GM21528 (cell line): ENCODE results near the gene PHOSPHO1.

Source experiments
- ATAC-seq: cut with Tn5 transposase; IDR thresholded peaks from one replicate; pipeline ENCODE4 v1.9.1; 2021; ENCODE audit warnings: mild to moderate bottlenecking, moderate library complexity; ENCODE audit not compliant: unreplicated experiment, low FRiP score

The PHOSPHO1 gene

GRCh38 chr17:49223168-49223516, 7.4 kb downstream of the PHOSPHO1 start:
- ATAC-seq, result no peak

GRCh38 chr17:49219987-49220386, 10.6 kb downstream of the PHOSPHO1 start:
- no peak for ATAC-seq

- no peak for ATAC-seq
Observed at GRCh38 chr17:49218941-49219913, 11.4 kb downstream of the PHOSPHO1 start.

GRCh38 chr17:49217651-49218413, 12.8 kb downstream of the PHOSPHO1 start:
- peak; percentile 46 for ATAC-seq

- ATAC-seq, result no peak
Observed at GRCh38 chr17:49216953-49217650, 13.5 kb downstream of the PHOSPHO1 start.

GRCh38 chr17:49216482-49216881, 14.1 kb downstream of the PHOSPHO1 start:
- no peak for ATAC-seq

GRCh38 chr17:49214676-49215360, 15.8 kb downstream of the PHOSPHO1 start:
- ATAC-seq, result no peak

GRCh38 chr17:49213847-49214246, 16.7 kb downstream of the PHOSPHO1 start:
- ATAC-seq, result no peak

GRCh38 chr17:49213399-49213798, 17.2 kb downstream of the PHOSPHO1 start:
- ATAC-seq, result no peak

GRCh38 chr17:49210158-49211029, 20.2 kb downstream of the PHOSPHO1 start, which contains the start of the genes ABI3 and GNGT2:
TSS of gene ABI3 (plus strand) at chr17:49210707. CDS start at chr17:49210725, 18 bp downstream.
TSS of gene GNGT2 (minus strand) at chr17:49210574. CDS start at chr17:49207422, 3,152 bp downstream.
- peak; percentile 72 for ATAC-seq

GRCh38 chr17:49209061-49209571, 21.5 kb downstream of the PHOSPHO1 start:
- ATAC-seq, result no peak

GRCh38 chr17:49204516-49204915, 26.1 kb downstream of the PHOSPHO1 start:
- no peak for ATAC-seq

GRCh38 chr17:49203796-49204195, 26.8 kb downstream of the PHOSPHO1 start:
- no peak for ATAC-seq

- ATAC-seq, result no peak
Observed at GRCh38 chr17:49201481-49201927, 29.1 kb downstream of the PHOSPHO1 start.

GRCh38 chr17:49200423-49201083, 30.0 kb downstream of the PHOSPHO1 start:
- ATAC-seq, result no peak

GRCh38 chr17:49198211-49198610, 32.4 kb downstream of the PHOSPHO1 start:
- ATAC-seq, result no peak

- ATAC-seq, result no peak
Observed at GRCh38 chr17:49197346-49197998, 33.1 kb downstream of the PHOSPHO1 start.

GRCh38 chr17:49196520-49196919, 34.1 kb downstream of the PHOSPHO1 start:
- ATAC-seq, result no peak
